Measurements from ENCODE around the gene LCN6. TPM values are rescaled to one million over a fixed set of nuclear protein-coding genes. Genes with fewer than 3 reads are reported as not detected.
"Not testable (repeated sequence)": the region's sequence is repeated elsewhere in the genome, so short reads cannot be mapped to it uniquely, and the experiment has no call there.

The LCN6 gene
- total and polyA plus RNA-seq, 5 experiments from 2014 or later: not detected

DNA sequence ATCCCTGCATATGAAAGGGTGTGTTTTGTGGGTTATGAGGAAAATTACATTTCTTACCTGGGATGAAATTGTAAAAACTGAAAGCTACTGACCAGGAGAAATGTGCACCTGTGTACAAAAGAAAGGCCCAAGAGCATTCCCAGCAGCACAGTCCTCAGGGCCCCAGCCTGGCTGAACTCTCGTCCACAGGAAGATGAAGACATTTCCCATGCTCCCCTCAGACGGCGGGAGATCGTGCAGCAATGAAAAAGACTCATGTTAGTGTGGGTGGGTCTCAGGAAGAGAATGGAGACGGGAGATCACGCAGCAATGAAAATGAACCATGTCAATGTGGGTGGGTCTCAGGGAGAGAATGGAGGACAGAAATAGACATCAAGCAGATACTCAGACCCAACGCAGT is 28.6 kb upstream of the LCN6 start:
- Mint-ChIP-seq H3K27me3 (peaks cover 1 to 29% (median 14%) of the 10 kb centered on the region in 5 donors), H3K9me3 (peaks cover 0 to 5% (median 0%) of the 10 kb centered on the region in 9 donors), H3K4me3 (no peak overlapping the region), H3K4me1 (peaks cover 2 to 7% (median 5%) of the 10 kb centered on the region in 4 donors), H3K36me3 (peaks cover 0 to 3% (median 0%) of the 10 kb centered on the region in 3 donors), H3K27ac (no peak overlapping the region)
- DNase-seq (no peak), ATAC-seq (no peak)
- POLR2A ChIA-PET: no interaction called here

DNA sequence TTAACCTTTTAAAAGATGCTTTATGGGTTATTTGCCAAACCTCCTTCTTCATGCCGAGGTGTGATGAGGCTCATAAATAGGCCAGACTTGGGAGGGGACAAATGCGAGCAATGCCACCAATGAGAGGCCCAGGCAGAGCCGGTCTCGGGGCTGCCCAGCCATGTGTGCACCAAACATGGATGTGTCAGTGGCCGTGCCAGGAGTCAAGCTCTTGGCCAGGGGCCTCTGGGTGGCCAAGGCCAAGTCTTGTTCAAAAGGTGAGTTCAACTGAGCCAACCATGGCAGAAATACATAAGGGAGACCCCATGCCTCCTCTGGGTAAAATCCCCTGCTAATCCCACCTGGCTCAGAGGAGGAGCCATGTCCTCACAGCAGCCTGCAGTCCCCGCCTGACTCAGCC is 26.9 kb upstream of the LCN6 start:
- Mint-ChIP-seq H3K4me1 (peaks cover 3 to 7% (median 5%) of the 10 kb centered on the region in 4 donors), H3K27me3 (peaks cover 1 to 31% (median 14%) of the 10 kb centered on the region in 5 donors)
- POLR2A ChIA-PET: no interaction called here

DNA sequence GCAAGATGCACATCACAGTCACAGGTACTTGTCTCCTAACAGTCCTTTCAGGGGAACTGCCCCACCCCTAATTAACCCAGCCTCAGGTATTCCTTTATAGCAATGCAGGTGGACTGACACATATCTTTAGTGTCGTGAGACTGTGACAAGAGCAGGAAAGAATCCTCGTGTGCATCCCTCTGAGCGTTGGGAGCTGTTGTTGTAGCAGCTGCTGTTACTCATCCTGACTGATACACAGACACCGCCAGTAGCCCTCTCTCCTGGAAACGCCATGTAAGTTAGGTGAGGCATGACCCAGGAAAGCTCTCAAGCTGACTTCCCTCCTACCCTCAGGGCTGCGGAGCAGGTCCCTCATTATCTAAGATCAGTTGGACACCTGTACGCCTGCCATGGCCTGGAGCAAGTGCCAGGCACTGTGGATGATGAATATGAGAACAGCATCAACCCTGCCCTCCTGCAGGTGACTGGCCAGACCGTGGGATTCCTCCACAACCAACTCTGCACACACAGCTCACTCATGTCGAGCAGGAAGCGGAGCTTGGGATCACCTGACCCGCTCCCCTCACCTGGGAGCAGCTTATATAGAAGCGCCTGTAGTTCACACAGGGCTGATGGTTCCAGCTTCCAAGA is 26.2 kb upstream of the LCN6 start:
- POLR2A ChIA-PET: interaction anchor here (0.6 kb wide), 1 partner anchor 12 kb away, joined by 3 read pairs; no protein-coding TSS in a partner anchor
- DNase-seq: no peak
- H3K4me3 Mint-ChIP-seq: no peak overlapping the region
- H3K9me3 Mint-ChIP-seq: peaks cover 0 to 5% (median 0%) of the 10 kb centered on the region in 9 donors
- peaks cover 1 to 36% (median 16%) of the 10 kb centered on the region in 5 donors for H3K27me3 Mint-ChIP-seq
- H3K36me3 Mint-ChIP-seq: peaks cover 0 to 3% (median 0%) of the 10 kb centered on the region in 3 donors
- no peak for ATAC-seq
- H3K27ac Mint-ChIP-seq: no peak overlapping the region
- H3K4me1 Mint-ChIP-seq: peaks cover 4 to 13% (median 7%) of the 10 kb centered on the region in 4 donors

More for the DNA sequence above, 26.9 kb upstream of the LCN6 start:
- DNase-seq (no peak), ATAC-seq (no peak)
- Mint-ChIP-seq H3K27ac (peak overlapping the region in 1 of 10 donors; percentile 56), H3K36me3 (peaks cover 0 to 3% (median 0%) of the 10 kb centered on the region in 3 donors), H3K9me3 (peaks cover 0 to 5% (median 0%) of the 10 kb centered on the region in 9 donors), H3K4me3 (no peak overlapping the region)

GRCh38 chr9:136773386-136774044 is 25.2 kb upstream of the LCN6 start:
- POLR2A ChIA-PET: no interaction called here
- Mint-ChIP-seq H3K4me1 (peaks cover 4 to 13% (median 6%) of the 10 kb centered on the region in 4 donors), H3K4me3 (no peak overlapping the region), H3K27me3 (peaks cover 1 to 28% (median 12%) of the 10 kb centered on the region in 5 donors), H3K36me3 (peaks cover 0 to 3% (median 0%) of the 10 kb centered on the region in 3 donors), H3K27ac (no peak overlapping the region), H3K9me3 (peaks cover 0 to 5% (median 0%) of the 10 kb centered on the region in 9 donors)
- DNase-seq: no peak
- ATAC-seq: peak; percentile 49 to 54

GRCh38 chr9:136771907-136772415 is 23.6 kb upstream of the LCN6 start:
- Mint-ChIP-seq H3K27me3 (peaks cover 1 to 25% (median 11%) of the 10 kb centered on the region in 5 donors), H3K4me3 (no peak overlapping the region), H3K9me3 (peaks cover 0 to 5% (median 0%) of the 10 kb centered on the region in 9 donors), H3K4me1 (peaks cover 5 to 13% (median 8%) of the 10 kb centered on the region in 4 donors), H3K36me3 (peaks cover 0 to 3% (median 0%) of the 10 kb centered on the region in 3 donors), H3K27ac (peak overlapping the region in 1 of 10 donors; percentile 43)
- ATAC-seq (no peak), DNase-seq (no peak)
- POLR2A ChIA-PET: interaction anchor here (0.6 kb wide), 1 partner anchor 163 kb away, joined by 3 read pairs; no protein-coding TSS in a partner anchor

DNA sequence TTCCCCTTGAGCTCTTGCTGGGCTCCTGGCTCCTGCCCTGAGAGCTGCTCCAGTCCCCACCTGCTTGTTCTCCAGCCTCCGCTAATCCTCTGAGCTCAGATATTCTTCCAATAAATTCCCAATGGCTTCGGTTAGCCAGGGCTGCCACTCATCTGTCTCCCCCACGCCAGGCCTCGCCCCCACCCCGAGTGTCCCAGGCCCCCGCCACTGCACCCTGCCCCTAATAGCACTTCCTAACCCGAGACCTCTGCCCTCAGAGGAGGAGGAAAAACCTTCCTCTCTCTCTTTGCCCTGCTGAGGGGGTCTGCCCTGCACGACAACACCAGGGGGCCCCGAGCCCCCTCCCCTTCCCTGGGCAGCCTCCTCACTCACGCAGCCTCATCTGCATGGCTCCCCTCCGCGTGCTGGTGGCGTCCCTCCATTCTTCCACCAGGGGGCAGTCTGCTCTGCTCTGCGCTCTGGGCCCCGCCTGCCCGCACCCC is 21.4 kb upstream of the LCN6 start:
- H3K27me3 Mint-ChIP-seq: peaks cover 1 to 28% (median 16%) of the 10 kb centered on the region in 5 donors
- POLR2A ChIA-PET: no interaction called here
- H3K27ac Mint-ChIP-seq: no peak overlapping the region
- ATAC-seq: peak; percentile 80 to 89
- H3K4me1 Mint-ChIP-seq: peaks cover 5 to 22% (median 10%) of the 10 kb centered on the region in 4 donors
- peaks cover 0 to 3% (median 0%) of the 10 kb centered on the region in 3 donors for H3K36me3 Mint-ChIP-seq
- peaks cover 0 to 5% (median 0%) of the 10 kb centered on the region in 9 donors for H3K9me3 Mint-ChIP-seq
- DNase-seq: peak in 9 of 10 donors; percentile 26 to 73 (median 38)
- H3K4me3 Mint-ChIP-seq: peak overlapping the region in 1 of 10 donors; percentile 49

- Mint-ChIP-seq H3K27me3 (peaks cover 0 to 31% (median 12%) of the 10 kb centered on the region in 5 donors), H3K4me3 (peak overlapping the region in 4 of 10 donors; percentile 7 to 71 (median 30)), H3K27ac (peak overlapping the region in 3 of 10 donors; percentile 59 to 90 (median 73)), H3K4me1 (peaks cover 2 to 17% (median 5%) of the 10 kb centered on the region in 4 donors)
- H3K36me3 Mint-ChIP-seq, ATAC-seq, H3K9me3 Mint-ChIP-seq, POLR2A ChIA-PET: not testable (repeated sequence)
- peak in 2 of 10 donors; percentile 29 to 62 for DNase-seq
Observed at GRCh38 chr9:136766410-136767120, 18.2 kb upstream of the LCN6 start.

GRCh38 chr9:136765745-136766409 is 17.6 kb upstream of the LCN6 start:
- peaks cover 0 to 33% (median 12%) of the 10 kb centered on the region in 5 donors for H3K27me3 Mint-ChIP-seq
- H3K27ac Mint-ChIP-seq: peak overlapping the region in 3 of 10 donors; percentile 33 to 77 (median 70)
- H3K4me3 Mint-ChIP-seq, POLR2A ChIA-PET, DNase-seq, ATAC-seq, H3K36me3 Mint-ChIP-seq, H3K9me3 Mint-ChIP-seq: not testable (repeated sequence)
- H3K4me1 Mint-ChIP-seq: peaks cover 2 to 18% (median 5%) of the 10 kb centered on the region in 4 donors

DNA sequence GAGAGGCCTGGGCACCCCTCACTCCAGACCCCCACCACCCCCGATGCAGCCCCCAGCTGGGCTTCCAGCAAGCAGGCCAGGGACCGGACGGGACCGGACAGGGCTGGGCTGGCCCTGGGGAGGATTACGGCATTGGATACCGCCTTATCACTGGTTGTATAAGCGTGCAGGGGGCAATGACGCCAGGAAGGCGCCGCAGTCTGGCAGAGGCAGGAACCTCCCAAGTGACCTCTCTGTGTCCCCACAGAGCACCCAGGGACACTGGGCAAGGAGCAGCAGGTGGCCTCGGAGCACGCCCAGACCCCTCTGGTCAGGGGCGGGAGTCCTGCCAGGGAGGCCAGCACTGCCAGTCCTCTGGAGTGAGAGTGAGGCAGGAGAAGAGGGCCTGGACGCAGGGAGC is 16.7 kb upstream of the LCN6 start:
- ATAC-seq (no peak), DNase-seq (peak in 1 of 10 donors; percentile 42)
- H3K4me1 Mint-ChIP-seq: peaks cover 4 to 22% (median 5%) of the 10 kb centered on the region in 4 donors
- POLR2A ChIA-PET: no interaction called here
- peaks cover 0 to 36% (median 14%) of the 10 kb centered on the region in 5 donors for H3K27me3 Mint-ChIP-seq
- H3K9me3 Mint-ChIP-seq: no peaks in the 10 kb centered on the region
- no peaks in the 10 kb centered on the region for H3K36me3 Mint-ChIP-seq
- H3K27ac Mint-ChIP-seq: peak overlapping the region in 1 of 10 donors; percentile 70
- H3K4me3 Mint-ChIP-seq: no peak overlapping the region

DNA sequence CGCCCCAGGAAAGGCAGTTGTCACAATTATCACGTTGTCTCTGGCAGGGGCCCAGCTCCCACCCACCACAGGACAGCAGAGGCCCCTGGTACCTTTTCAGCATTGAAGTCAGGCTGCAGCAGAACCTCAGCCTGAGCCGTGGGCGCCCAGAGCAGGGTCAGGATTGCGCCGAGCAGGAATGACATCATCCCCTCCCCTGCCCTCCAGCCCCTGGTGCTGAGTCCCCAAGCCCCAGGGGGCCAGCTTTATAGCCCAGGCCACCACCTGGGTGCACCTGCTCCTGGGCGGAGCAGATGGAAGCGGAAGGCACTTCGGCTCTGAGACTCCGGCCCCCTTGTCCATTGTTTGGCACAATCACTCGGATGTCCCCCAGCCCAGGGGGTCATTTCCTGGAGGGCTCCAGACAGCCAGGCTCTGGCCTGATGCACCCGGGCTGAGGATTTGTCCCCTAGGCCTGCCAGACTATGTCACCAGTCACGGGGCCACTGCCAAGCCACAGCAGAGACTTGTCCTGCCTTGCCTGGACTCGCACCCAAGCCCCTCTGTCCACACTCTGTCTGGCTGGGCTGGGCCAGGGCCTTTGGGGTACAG is 16.1 kb upstream of the LCN6 start, which contains the start of gene LCN15:
LCN15 (minus strand) TSS at position 218 of the 591 bp plus-strand sequence; CDS start at position 188, 30 bp downstream.
- H3K27me3 Mint-ChIP-seq: peaks cover 0 to 33% (median 12%) of the 10 kb centered on the region in 5 donors
- DNase-seq: peak in 1 of 10 donors; percentile 34
- POLR2A ChIA-PET: no interaction called here
- H3K36me3 Mint-ChIP-seq: no peaks in the 10 kb centered on the region
- ATAC-seq: no peak
- H3K27ac Mint-ChIP-seq: peak within 1 kb of the TSS in 3 of 10 donors; percentile 33 to 70 (median 44)
- H3K4me3 Mint-ChIP-seq: no peak within 1 kb of the TSS
- H3K9me3 Mint-ChIP-seq: no peaks in the 10 kb centered on the region
- H3K4me1 Mint-ChIP-seq: peaks cover 0 to 22% (median 2%) of the 10 kb centered on the region in 4 donors

DNA sequence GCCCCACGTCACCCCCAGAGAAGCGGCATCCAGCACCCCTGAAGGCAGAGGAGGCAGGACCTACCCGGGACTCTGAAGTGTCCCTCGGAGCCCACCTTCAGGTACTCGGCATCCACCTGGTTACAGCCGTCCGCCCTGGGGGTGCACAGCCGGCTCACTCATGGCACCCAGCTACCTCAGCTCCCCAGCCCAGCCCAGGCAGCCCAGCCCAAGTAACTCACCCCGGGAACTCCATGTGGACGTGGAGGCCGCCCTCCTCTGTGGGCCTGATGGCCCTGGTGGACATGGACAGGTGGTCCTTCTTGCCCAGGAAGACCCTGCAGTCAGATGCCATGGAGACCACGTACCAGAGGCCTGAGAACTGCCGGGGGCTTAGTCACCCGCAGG is 15.3 kb upstream of the LCN6 start:
- POLR2A ChIA-PET: no interaction called here
- Mint-ChIP-seq H3K36me3 (no peaks in the 10 kb centered on the region), H3K4me3 (no peak overlapping the region), H3K9me3 (no peaks in the 10 kb centered on the region), H3K27me3 (peaks cover 0 to 33% (median 12%) of the 10 kb centered on the region in 5 donors), H3K4me1 (peaks cover 0 to 22% (median 2%) of the 10 kb centered on the region in 4 donors), H3K27ac (no peak overlapping the region)
- DNase-seq (peak in 1 of 10 donors; percentile 36), ATAC-seq (no peak)

All from naive thymus-derived CD8-positive, alpha-beta T cell (primary cell).